NCI-H774 (cell line): ENCODE results near the gene SLC6A17.

Experiments
- DNase-seq: peaks from one replicate; lab custom pipeline; 2025; lab: John Stamatoyannopoulos, UW

Gene SLC6A17

GRCh38 chr1:110205156-110205555, 54.9 kb downstream of the SLC6A17 start:
- no peak for DNase-seq

GRCh38 chr1:110205591-110206155, 55.4 kb downstream of the SLC6A17 start:
- no peak for DNase-seq

GRCh38 chr1:110206261-110206920, 56.1 kb downstream of the SLC6A17 start:
- DNase-seq = no peak

- peak; percentile 19 for DNase-seq
Measured at GRCh38 chr1:110207831-110208230, 57.5 kb downstream of the SLC6A17 start.

GRCh38 chr1:110208916-110209645, 58.8 kb downstream of the SLC6A17 start:
- DNase-seq = no peak

GRCh38 chr1:110209715-110210603, 59.7 kb downstream of the SLC6A17 start, which contains the start of gene KCNC4:
Gene KCNC4, plus strand, starts transcription at chr1:110210314. Its CDS starts 1,186 bp downstream, at chr1:110211500.
- DNase-seq = peak; percentile 88

GRCh38 chr1:110210604-110211495, 60.6 kb downstream of the SLC6A17 start:
- no peak for DNase-seq

- DNase-seq = no peak
Measured at GRCh38 chr1:110211496-110212168, 61.3 kb downstream of the SLC6A17 start.

GRCh38 chr1:110212169-110213142, 62.2 kb downstream of the SLC6A17 start:
- no peak for DNase-seq

- DNase-seq = no peak
Measured at GRCh38 chr1:110213143-110213540, 62.8 kb downstream of the SLC6A17 start.

GRCh38 chr1:110214454-110215404, 64.4 kb downstream of the SLC6A17 start:
- no peak for DNase-seq

- no peak for DNase-seq
Measured at GRCh38 chr1:110215621-110216515, 65.6 kb downstream of the SLC6A17 start.

GRCh38 chr1:110216844-110217444, 66.7 kb downstream of the SLC6A17 start:
- DNase-seq = no peak

GRCh38 chr1:110218137-110218536, 67.8 kb downstream of the SLC6A17 start:
- DNase-seq = no peak

- no peak for DNase-seq
Measured at GRCh38 chr1:110218739-110219138, 68.4 kb downstream of the SLC6A17 start.

GRCh38 chr1:110220324-110220723, 70.0 kb downstream of the SLC6A17 start:
- no peak for DNase-seq

GRCh38 chr1:110221119-110221518, 70.8 kb downstream of the SLC6A17 start:
- DNase-seq = no peak
